K562 (cell line): ENCODE measurements around the gene HHATL. TPM values are rescaled to one million over a fixed set of nuclear protein-coding genes. Genes with fewer than 3 reads are reported as not detected.

Source experiments
- CHD2 ChIP-seq: IDR thresholded peaks from 2 replicates; pipeline ENCODE4 v1.6.1; 2011; ENCODE audit warnings: low read depth, low read length
- CREB1 ChIP-seq, 2 experiments: sonication (generic) in 1 of 2; formaldehyde crosslinking in 1 of 2; IDR thresholded peaks; 2 replicates each; pipeline versions ENCODE4 v1.6.1 to v1.8.0; 2012 to 2022; ENCODE audit warnings: inconsistent platforms in 1 of 2, mild to moderate bottlenecking in 1 of 2, missing genetic modification reagents in 1 of 2, moderate library complexity in 1 of 2
- E2F5 ChIP-seq: sonication (generic); formaldehyde crosslinking; IDR thresholded peaks from 2 replicates; pipeline ENCODE4 v1.8.0; 2022; ENCODE audit warnings: mild to moderate bottlenecking, missing genetic modification reagents
- ETV1 ChIP-seq: fragments of 450-650 bp; conservative IDR thresholded peaks from 2 replicates; pipeline ENCODE4 v1.6.1; 2016; ENCODE audit warnings: missing genetic modification characterization, control low read depth, low read depth, missing compliant biosample characterization
- FOXM1 ChIP-seq, 2 experiments: fragments of 450-650 bp in 1 of 2; sonication (generic) in 1 of 2; formaldehyde crosslinking in 1 of 2; IDR thresholded peaks; 2 replicates each; pipeline versions ENCODE4 v1.6.1 to v1.9.0; 2017 to 2022; ENCODE audit warnings: low read depth in 2 of 2, mild to moderate bottlenecking in 2 of 2, missing genetic modification reagents in 1 of 2, moderate library complexity in 1 of 2
- HCFC1 ChIP-seq: IDR thresholded peaks from 2 replicates; pipeline ENCODE4 v1.6.1; 2012; ENCODE audit warnings: low read depth, low read length, improper control_type of control experiment
- MIER1 ChIP-seq: fragments of 450-650 bp; IDR thresholded peaks from 2 replicates; pipeline ENCODE4 v1.6.1; 2016; ENCODE audit warnings: antibody characterized with exemption, mild to moderate bottlenecking, low read depth
- NBN ChIP-seq: fragments of 450-650 bp; IDR thresholded peaks from 2 replicates; pipeline ENCODE4 v1.6.1; 2016; ENCODE audit warnings: low read depth, mild to moderate bottlenecking
- SAFB2 ChIP-seq: fragments of 200-400 bp; formaldehyde crosslinking; IDR thresholded peaks from 2 replicates; pipeline ENCODE4 v1.6.1; 2018; ENCODE audit warnings: borderline replicate concordance, low read length, low read depth, moderate library complexity; ENCODE audit not compliant: severe bottlenecking
- SIN3B ChIP-seq: fragments of 450-650 bp; IDR thresholded peaks from 2 replicates; pipeline ENCODE4 v1.6.1; 2017; ENCODE audit warnings: low read depth, mild to moderate bottlenecking, moderate library complexity
- SMAD3 ChIP-seq: fragments of 450-650 bp; formaldehyde crosslinking; conservative IDR thresholded peaks from 2 replicates; pipeline ENCODE4 v1.4.0; 2020; ENCODE audit warnings: mild to moderate bottlenecking
- SMARCB1 ChIP-seq: IDR thresholded peaks from 2 replicates; pipeline ENCODE4 v1.6.1; 2011; ENCODE audit warnings: improper control_type of control experiment, low read depth; ENCODE audit not compliant: insufficient read length
- SP1 ChIP-seq: sonication (generic); formaldehyde crosslinking; IDR thresholded peaks from 2 replicates; pipeline ENCODE4 v1.8.1; 2022; ENCODE audit warnings: mild to moderate bottlenecking, missing genetic modification reagents
- TCF3 ChIP-seq: sonication (generic); formaldehyde crosslinking; IDR thresholded peaks from 2 replicates; pipeline ENCODE4 v1.4.0; 2020; ENCODE audit warnings: mild to moderate bottlenecking, missing genetic modification reagents
- TOE1 ChIP-seq, 2 experiments: fragments of 450-650 bp in 1 of 2; sonication (generic) in 1 of 2; formaldehyde crosslinking in 1 of 2; IDR thresholded peaks; 2 replicates each; pipeline versions ENCODE4 v1.7.1 to v1.8.0; 2016 to 2022; ENCODE audit warnings: borderline replicate concordance in 2 of 2, mild to moderate bottlenecking in 2 of 2, antibody characterized with exemption in 1 of 2, inconsistent platforms in 1 of 2, low read depth in 1 of 2, missing genetic modification reagents in 1 of 2, moderate library complexity in 1 of 2
- ZNF224 ChIP-seq: sonication (generic); formaldehyde crosslinking; IDR thresholded peaks from 2 replicates; pipeline ENCODE4 v1.8.0; 2022; ENCODE audit warnings: mild to moderate bottlenecking, missing genetic modification reagents
- ZNF445 ChIP-seq: fragments of 250-450 bp; sonication (Bioruptor Pico); IDR thresholded peaks from 2 replicates; pipeline ENCODE4 v1.4.0; 2020; ENCODE audit warnings: low read depth, mild to moderate bottlenecking, moderate library complexity
- ZNF589 ChIP-seq: fragments of 200-800 bp; sonication (Bioruptor generic); IDR thresholded peaks from 2 replicates; pipeline ENCODE4 v1.6.1; 2016; ENCODE audit warnings: low read depth, missing genetic modification characterization, missing compliant biosample characterization
- polyA plus RNA-seq, 8 experiments: library from polyadenylated mRNA; depleted of rRNA in 4 of 8; stranded (reverse) in 5 of 8; unstranded in 3 of 8; fragments of >200 nt; fragmentation: Nextera tagmentation in 2 of 8; fragmentation: Illumina TruSeq in 1 of 8; extraction: Ambion mirVana in 2 of 8; extraction: Trizol in 1 of 8; gene quantifications; 2 replicates each; pipeline versions ENCODE4 v1.2.1 to v1.2.3, GENCODE V29; 2011 to 2014; ENCODE audit warnings: inconsistent platforms in 1 of 8, missing spikeins in 1 of 8
- total RNA-seq, 7 experiments: library from RNA; depleted of rRNA in 6 of 7; stranded (reverse); fragments of >200 nt in 6 of 7; fragmentation: Illumina TruSeq in 2 of 7; extraction: Trizol in 2 of 7; gene quantifications; 2 replicates each; pipeline versions ENCODE4 v1.2.1 to v1.2.3, GENCODE V29; 2011 to 2021; ENCODE audit warnings: low replicate concordance in 1 of 7
- TF ChIP-seq, protein P1 (sequence below): fragments of 250-450 bp; sonication (Bioruptor Pico); IDR thresholded peaks from 2 replicates; pipeline ENCODE4 v1.5.0; 2021; ENCODE audit warnings: mild to moderate bottlenecking, moderate library complexity
- TF ChIP-seq, protein P2 (sequence below): fragments of 450-650 bp; formaldehyde crosslinking; IDR thresholded peaks from 2 replicates; pipeline ENCODE4 v1.4.0; 2022; ENCODE audit warnings: missing genetic modification characterization

The HHATL gene
- total and polyA plus RNA-seq, 9 of the 15 experiments (the other 6 are each of a cell fraction or from before 2014, with no cell fraction given): not detected

DNA sequence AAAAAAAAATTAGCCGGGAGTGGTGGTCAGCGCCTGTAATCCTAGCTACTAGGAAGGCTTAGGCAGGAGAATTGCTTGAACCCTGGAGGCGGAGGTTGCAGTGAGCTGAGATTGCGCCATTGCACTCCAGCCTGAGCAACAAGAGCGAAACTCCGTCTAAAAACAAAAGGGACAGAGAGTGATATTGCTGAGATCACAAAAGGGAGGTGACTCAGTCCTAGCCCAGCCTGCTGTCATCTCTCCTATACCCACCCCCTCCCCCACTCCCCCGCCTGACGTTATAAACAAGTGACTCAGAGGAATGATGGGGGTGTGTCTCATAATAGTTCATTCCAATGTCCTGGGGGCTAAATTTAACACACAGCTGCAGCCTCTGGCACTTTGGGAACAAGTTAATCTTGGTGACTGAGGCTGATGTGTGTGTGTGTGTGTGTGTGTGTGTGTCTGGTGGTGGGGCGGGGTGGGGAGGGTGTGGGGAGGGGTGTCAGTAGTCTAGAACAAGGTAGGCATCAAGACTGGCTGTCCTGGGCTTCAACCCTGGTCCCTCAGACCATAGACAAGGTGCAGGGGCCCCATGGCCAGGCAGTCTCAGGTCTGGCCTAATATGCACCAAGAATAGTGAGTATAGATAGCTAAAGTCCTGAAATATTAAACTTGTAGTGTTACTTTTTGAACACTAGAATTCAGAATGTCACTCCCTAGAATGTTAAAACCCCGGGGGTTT is 18.6 kb downstream of the HHATL start (continued):
- TF ChIP-seq, protein P1, sequence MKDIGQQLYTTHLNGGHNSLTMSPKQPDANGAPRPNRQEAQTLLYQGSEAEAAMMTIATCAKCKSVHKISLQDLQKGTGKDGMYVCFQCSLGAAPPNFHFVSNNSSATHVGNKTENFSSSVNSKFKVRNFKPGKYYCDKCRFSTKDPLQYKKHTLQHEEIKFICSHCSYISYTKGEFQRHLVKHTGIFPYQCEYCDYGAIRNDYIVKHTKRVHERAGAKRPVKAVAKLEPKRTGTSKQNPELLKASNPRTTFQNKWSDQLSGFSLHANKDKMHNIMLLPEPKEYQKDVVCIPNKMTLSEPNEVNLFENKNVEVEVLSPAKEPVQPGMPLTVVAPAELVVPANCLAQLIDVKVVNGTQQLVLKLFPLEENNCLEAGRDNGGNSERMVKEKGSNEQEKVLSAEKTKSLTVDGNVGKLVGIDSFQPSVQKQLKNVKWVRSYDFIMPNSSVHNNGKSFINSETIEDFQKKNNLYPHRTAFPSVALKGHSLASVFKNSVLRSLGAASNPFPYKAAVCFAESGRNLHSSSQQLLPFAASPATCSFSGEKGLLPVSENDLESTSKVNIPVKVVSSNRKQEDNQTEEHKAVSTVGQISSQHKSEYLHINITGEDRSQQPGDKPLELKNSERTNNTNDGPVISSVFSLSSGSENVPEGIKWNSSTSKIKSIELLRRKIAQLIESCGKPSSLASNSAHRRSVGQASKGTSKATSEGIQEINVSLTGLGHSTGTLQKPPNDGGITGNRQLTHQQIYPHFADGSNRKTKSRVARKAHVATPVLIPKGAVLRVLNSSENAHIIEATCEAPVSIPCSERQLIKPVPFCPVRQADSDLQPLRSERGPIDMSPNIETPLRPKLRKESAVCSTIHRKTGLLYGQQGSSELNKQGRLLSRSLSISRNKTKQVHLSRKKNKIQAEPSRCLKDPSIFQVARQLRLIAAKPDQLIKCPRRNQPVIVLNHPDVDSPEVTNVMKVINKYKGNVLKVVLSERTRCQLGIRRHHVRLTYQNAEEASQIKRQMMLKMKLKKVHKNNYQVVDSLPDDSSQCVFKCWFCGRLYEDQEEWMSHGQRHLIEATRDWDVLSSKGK (CRISPR knock-in tag): no peak
- TF ChIP-seq, protein P2, sequence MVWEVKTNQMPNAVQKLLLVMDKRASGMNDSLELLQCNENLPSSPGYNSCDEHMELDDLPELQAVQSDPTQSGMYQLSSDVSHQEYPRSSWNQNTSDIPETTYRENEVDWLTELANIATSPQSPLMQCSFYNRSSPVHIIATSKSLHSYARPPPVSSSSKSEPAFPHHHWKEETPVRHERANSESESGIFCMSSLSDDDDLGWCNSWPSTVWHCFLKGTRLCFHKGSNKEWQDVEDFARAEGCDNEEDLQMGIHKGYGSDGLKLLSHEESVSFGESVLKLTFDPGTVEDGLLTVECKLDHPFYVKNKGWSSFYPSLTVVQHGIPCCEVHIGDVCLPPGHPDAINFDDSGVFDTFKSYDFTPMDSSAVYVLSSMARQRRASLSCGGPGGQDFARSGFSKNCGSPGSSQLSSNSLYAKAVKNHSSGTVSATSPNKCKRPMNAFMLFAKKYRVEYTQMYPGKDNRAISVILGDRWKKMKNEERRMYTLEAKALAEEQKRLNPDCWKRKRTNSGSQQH (CRISPR knock-in tag): no peak
- no peak for TF ChIP-seq ETV1 (tag)
- TF ChIP-seq CREB1 (IDR thresholded peaks at IDR 0.05): peak; percentile 60
- no peak for TF ChIP-seq CREB1 (CRISPR knock-in tag; IDR thresholded peaks at IDR 0.05)
- TF ChIP-seq CHD2: no peak
- TF ChIP-seq TCF3 (CRISPR knock-in tag): no peak
- TF ChIP-seq SAFB2: no peak
- no peak for TF ChIP-seq HCFC1
- TF ChIP-seq MIER1: no peak
- no peak for TF ChIP-seq TOE1 (IDR thresholded peaks at IDR 0.05; ENCODE audit: borderline replicate concordance)
- no peak for TF ChIP-seq TOE1 (CRISPR knock-in tag; IDR thresholded peaks at IDR 0.05; ENCODE audit: borderline replicate concordance, low read depth)
- TF ChIP-seq SIN3B: no peak
- TF ChIP-seq ZNF445 (CRISPR knock-in tag): no peak
- no peak for TF ChIP-seq E2F5 (CRISPR knock-in tag)
- no peak for TF ChIP-seq NBN
- TF ChIP-seq SP1 (CRISPR knock-in tag): no peak
- no peak for TF ChIP-seq FOXM1 (IDR thresholded peaks at IDR 0.05; ENCODE audit: low read depth)
- TF ChIP-seq FOXM1 (CRISPR knock-in tag; IDR thresholded peaks at IDR 0.05; ENCODE audit: low read depth): no peak
- no peak for TF ChIP-seq ZNF589 (CRISPR knock-in tag)
- no peak for TF ChIP-seq ZNF224 (CRISPR knock-in tag)
- TF ChIP-seq SMAD3 (CRISPR knock-in tag): no peak
- TF ChIP-seq SMARCB1: no peak
